Measurements from ENCODE around the gene CHRNB2.

GRCh38 chr1:154607609-154608396 is 40.2 kb downstream of the CHRNB2 start, which contains the start of gene ADAR:
- TF ChIP-seq EP300 (IDR thresholded peaks at IDR 0.05): peak in 1 of 2 donors; percentile 85
- TF ChIP-seq, protein P1, sequence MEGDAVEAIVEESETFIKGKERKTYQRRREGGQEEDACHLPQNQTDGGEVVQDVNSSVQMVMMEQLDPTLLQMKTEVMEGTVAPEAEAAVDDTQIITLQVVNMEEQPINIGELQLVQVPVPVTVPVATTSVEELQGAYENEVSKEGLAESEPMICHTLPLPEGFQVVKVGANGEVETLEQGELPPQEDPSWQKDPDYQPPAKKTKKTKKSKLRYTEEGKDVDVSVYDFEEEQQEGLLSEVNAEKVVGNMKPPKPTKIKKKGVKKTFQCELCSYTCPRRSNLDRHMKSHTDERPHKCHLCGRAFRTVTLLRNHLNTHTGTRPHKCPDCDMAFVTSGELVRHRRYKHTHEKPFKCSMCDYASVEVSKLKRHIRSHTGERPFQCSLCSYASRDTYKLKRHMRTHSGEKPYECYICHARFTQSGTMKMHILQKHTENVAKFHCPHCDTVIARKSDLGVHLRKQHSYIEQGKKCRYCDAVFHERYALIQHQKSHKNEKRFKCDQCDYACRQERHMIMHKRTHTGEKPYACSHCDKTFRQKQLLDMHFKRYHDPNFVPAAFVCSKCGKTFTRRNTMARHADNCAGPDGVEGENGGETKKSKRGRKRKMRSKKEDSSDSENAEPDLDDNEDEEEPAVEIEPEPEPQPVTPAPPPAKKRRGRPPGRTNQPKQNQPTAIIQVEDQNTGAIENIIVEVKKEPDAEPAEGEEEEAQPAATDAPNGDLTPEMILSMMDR (IDR thresholded peaks at IDR 0.05): no peak
- TF ChIP-seq POLR2A (IDR thresholded peaks at IDR 0.05): peak in 1 of 2 donors; percentile 62

Measured in tibial nerve (tissue), 4 donors.